ENCODE data around the gene LRRC73.
"Not testable (repeated sequence)": the region's sequence is repeated elsewhere in the genome, so short reads cannot be mapped to it uniquely, and the experiment has no call there.

The LRRC73 gene

GRCh38 chr6:43461936-43462335, 48.2 kb downstream of the LRRC73 start:
- DNase-seq (ENCODE audit: low read depth in 2 of 2), result no peak
- no peak for TF ChIP-seq CTCF (IDR thresholded peaks at IDR 0.05; ENCODE audit: low read depth, low read length)
- H3K4me3 ChIP-seq (replicated peaks in 1 of 2; ENCODE audit: low read depth in 2 of 2, low read length in 2 of 2), result no peak overlapping the region

GRCh38 chr6:43460032-43460431, 50.1 kb downstream of the LRRC73 start:
- no peak overlapping the region for H3K4me3 ChIP-seq (replicated peaks in 1 of 2; ENCODE audit: low read depth in 2 of 2, low read length in 2 of 2)
- no peak for TF ChIP-seq CTCF (IDR thresholded peaks at IDR 0.05; ENCODE audit: low read depth, low read length)
- DNase-seq (ENCODE audit: low read depth in 2 of 2), result no peak

GRCh38 chr6:43459535-43459934, 50.6 kb downstream of the LRRC73 start:
- no peak for TF ChIP-seq CTCF (IDR thresholded peaks at IDR 0.05; ENCODE audit: low read depth, low read length)

GRCh38 chr6:43458154-43458553, 52.0 kb downstream of the LRRC73 start:
- DNase-seq (ENCODE audit: low read depth in 2 of 2); H3K4me3 ChIP-seq (replicated peaks in 1 of 2; ENCODE audit: low read depth in 2 of 2, low read length in 2 of 2): not testable (repeated sequence)

More at GRCh38 chr6:43459535-43459934, 50.6 kb downstream of the LRRC73 start:
- no peak for DNase-seq (ENCODE audit: low read depth in 2 of 2)
- H3K4me3 ChIP-seq (replicated peaks in 1 of 2; ENCODE audit: low read depth in 2 of 2, low read length in 2 of 2), result no peak overlapping the region

GRCh38 chr6:43457643-43458042, 52.5 kb downstream of the LRRC73 start:
- no peak overlapping the region for H3K4me3 ChIP-seq (replicated peaks in 1 of 2; ENCODE audit: low read depth in 2 of 2, low read length in 2 of 2)
- DNase-seq (ENCODE audit: low read depth in 2 of 2), result no peak
- TF ChIP-seq CTCF (IDR thresholded peaks at IDR 0.05; ENCODE audit: low read depth, low read length), result no peak
